OCI-LY1 (cell line): ENCODE data around the gene CDH23.

ENCODE experiments used
- EZH2 ChIP-seq: fragments of 200-600 bp; sonication (generic), shearing (Covaris generic); IDR thresholded peaks from 2 replicates; pipeline ENCODE4 v1.8.0; 2017; ENCODE audit warnings: borderline replicate concordance, mixed run types, mild to moderate bottlenecking, antibody characterized with exemption, low read length, moderate library complexity, mixed read lengths
- TF ChIP-seq, protein P1 (sequence below): fragments of 200-600 bp; sonication (generic), shearing (Covaris generic); IDR thresholded peaks from 2 replicates; pipeline ENCODE4 v1.5.1; 2017; ENCODE audit warnings: mild to moderate bottlenecking, antibody characterized with exemption, low read length, moderate library complexity, mixed read lengths

DNA sequence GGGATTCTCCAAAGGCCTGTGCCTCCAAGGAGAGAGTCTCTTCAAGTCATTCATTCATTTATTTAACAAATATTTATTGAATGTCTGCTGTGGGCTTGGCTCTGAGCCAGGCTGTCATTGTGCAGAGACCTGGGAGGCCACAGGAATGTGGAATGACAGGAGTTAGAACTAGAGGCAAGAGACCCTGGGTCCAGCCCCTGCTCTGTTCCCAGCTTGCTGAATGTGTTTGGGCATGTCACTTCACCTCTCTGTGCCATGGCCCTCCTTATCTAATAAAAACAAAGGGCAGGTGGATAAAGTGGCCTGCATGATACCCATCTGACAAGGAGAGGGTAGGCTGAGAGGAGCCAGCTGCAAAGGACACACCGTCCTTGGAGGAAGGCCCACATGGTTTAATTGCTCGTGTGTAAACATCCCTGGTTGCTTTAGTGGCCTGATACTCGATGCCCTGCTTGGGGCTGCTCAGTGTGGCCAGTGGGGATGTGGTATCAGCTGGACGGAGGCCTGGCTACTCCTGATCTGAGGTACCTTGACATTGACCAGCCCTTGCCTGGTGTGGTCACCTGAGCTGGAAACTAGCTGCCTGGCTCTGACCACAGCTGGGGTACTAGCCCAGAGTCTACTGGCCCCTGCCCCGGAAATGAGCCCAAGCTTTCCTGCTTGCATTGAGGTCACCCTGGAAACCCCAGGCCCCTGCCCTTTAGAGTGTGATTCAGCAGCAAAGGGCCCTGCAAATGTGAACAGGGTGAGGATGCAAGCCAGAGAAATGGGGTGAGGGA is 116.2 kb downstream of the CDH23 start:
- TF ChIP-seq, protein P1, sequence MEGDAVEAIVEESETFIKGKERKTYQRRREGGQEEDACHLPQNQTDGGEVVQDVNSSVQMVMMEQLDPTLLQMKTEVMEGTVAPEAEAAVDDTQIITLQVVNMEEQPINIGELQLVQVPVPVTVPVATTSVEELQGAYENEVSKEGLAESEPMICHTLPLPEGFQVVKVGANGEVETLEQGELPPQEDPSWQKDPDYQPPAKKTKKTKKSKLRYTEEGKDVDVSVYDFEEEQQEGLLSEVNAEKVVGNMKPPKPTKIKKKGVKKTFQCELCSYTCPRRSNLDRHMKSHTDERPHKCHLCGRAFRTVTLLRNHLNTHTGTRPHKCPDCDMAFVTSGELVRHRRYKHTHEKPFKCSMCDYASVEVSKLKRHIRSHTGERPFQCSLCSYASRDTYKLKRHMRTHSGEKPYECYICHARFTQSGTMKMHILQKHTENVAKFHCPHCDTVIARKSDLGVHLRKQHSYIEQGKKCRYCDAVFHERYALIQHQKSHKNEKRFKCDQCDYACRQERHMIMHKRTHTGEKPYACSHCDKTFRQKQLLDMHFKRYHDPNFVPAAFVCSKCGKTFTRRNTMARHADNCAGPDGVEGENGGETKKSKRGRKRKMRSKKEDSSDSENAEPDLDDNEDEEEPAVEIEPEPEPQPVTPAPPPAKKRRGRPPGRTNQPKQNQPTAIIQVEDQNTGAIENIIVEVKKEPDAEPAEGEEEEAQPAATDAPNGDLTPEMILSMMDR, result no peak
- TF ChIP-seq EZH2, result no peak
